B cell (primary cell): Measurements from ENCODE around the gene PPARG.

Experiments
- EZH2 ChIP-seq: IDR thresholded peaks from 2 replicates; pipeline ENCODE4 v1.6.1; 2012; ENCODE audit warnings: borderline replicate concordance, low read depth, mild to moderate bottlenecking, moderate library complexity, low read length; ENCODE audit not compliant: insufficient read depth, poor library complexity, severe bottlenecking
- TF ChIP-seq, protein P1 (sequence below): fragments of 200-600 bp; IDR thresholded peaks from one replicate; pipeline ENCODE4 v1.8.0; 2022; ENCODE audit warnings: antibody characterized with exemption, mild to moderate bottlenecking

DNA sequence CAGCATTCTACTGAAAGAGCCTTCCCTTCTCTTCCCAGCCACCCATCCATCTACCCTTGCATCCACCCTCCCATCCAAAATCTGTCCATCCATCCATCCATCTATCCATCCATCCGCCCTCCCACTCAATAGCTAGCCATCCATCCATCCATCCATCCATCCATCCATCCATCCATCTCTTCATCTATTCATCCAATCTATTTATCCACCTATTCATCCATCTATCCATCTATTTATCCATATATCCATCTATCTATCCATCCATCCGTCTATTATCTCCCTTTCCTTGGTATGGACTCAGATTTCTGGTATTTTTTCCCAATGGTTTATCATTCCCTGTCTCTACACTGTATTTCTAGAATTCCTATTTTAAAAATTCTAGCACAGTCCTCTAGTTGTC, 46.1 kb upstream of the PPARG start:
- TF ChIP-seq, protein P1, sequence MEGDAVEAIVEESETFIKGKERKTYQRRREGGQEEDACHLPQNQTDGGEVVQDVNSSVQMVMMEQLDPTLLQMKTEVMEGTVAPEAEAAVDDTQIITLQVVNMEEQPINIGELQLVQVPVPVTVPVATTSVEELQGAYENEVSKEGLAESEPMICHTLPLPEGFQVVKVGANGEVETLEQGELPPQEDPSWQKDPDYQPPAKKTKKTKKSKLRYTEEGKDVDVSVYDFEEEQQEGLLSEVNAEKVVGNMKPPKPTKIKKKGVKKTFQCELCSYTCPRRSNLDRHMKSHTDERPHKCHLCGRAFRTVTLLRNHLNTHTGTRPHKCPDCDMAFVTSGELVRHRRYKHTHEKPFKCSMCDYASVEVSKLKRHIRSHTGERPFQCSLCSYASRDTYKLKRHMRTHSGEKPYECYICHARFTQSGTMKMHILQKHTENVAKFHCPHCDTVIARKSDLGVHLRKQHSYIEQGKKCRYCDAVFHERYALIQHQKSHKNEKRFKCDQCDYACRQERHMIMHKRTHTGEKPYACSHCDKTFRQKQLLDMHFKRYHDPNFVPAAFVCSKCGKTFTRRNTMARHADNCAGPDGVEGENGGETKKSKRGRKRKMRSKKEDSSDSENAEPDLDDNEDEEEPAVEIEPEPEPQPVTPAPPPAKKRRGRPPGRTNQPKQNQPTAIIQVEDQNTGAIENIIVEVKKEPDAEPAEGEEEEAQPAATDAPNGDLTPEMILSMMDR = no peak
- TF ChIP-seq EZH2 = no peak
